WTC11 (cell line): ENCODE data around the gene RTL1. TPM values are rescaled to one million over a fixed set of nuclear protein-coding genes. Genes with fewer than 3 reads are reported as not detected.

Experiments used
- ATAC-seq: fragments of 200-7000 bp; cut with Tn5 transposase; 2 replicates; pipeline ENCODE4 v1.10.0; 2021; ENCODE audit warnings: mild to moderate bottlenecking, moderate library complexity
- CTCF ChIA-PET: fragments of 300-600 bp; sonication (Branson Sonifier 250); formaldehyde crosslinking; loops from one replicate; lab custom pipeline; 2021; ENCODE audit warnings: antibody characterized with exemption; lab: Charles Lee
- POLR2A ChIA-PET: fragments of 350-600 bp; sonication (Branson Sonifier 250); formaldehyde crosslinking; loops from one replicate; lab custom pipeline; 2021; ENCODE audit warnings: antibody characterized with exemption; lab: Charles Lee
- DNase-seq: peaks from one replicate; pipeline ENCODE4 v3.0.0; 2021; ENCODE audit warnings: low spot score
- H3K27ac Mint-ChIP-seq: 2 replicates; pipeline ENCODE4 v1.8.0; 2021; ENCODE audit warnings: mixed read lengths
- H3K27me3 Mint-ChIP-seq: 2 replicates; pipeline ENCODE4 v1.8.0; 2021; ENCODE audit warnings: low read depth, mild to moderate bottlenecking, moderate library complexity, mixed read lengths
- H3K36me3 Mint-ChIP-seq: 2 replicates; pipeline ENCODE4 v1.8.0; 2021; ENCODE audit warnings: mixed read lengths
- H3K4me1 Mint-ChIP-seq: 2 replicates; pipeline ENCODE4 v1.8.0; 2022; ENCODE audit warnings: mixed read lengths
- H3K4me3 Mint-ChIP-seq: 2 replicates; pipeline ENCODE4 v1.8.0; 2021; ENCODE audit warnings: mild to moderate bottlenecking, moderate library complexity, mixed read lengths
- H3K9me3 Mint-ChIP-seq: 2 replicates; pipeline ENCODE4 v1.8.0; 2021; ENCODE audit warnings: mixed read lengths
- ESRRA ChIP-seq: sonication (generic); formaldehyde crosslinking; IDR thresholded peaks from 2 replicates; pipeline ENCODE4 v1.8.1; 2022; ENCODE audit warnings: mild to moderate bottlenecking, missing genetic modification reagents, borderline replicate concordance
- ETV6 ChIP-seq: sonication (generic); formaldehyde crosslinking; IDR thresholded peaks from 2 replicates; pipeline ENCODE4 v1.8.1; 2022; ENCODE audit warnings: mild to moderate bottlenecking, missing genetic modification reagents
- GRHL2 ChIP-seq: fragments of 250-450 bp; sonication (Bioruptor Pico); IDR thresholded peaks from 2 replicates; pipeline ENCODE4 v1.8.0; 2022; ENCODE audit warnings: mild to moderate bottlenecking, moderate library complexity; ENCODE audit not compliant: insufficient replicate concordance, severe bottlenecking
- HMGXB4 ChIP-seq: sonication (generic); formaldehyde crosslinking; IDR thresholded peaks from 2 replicates; pipeline ENCODE4 v1.8.1; 2023; ENCODE audit warnings: mild to moderate bottlenecking, moderate library complexity, missing genetic modification reagents
- IRF2 ChIP-seq: sonication (generic); formaldehyde crosslinking; IDR thresholded peaks from 2 replicates; pipeline ENCODE4 v1.8.0; 2022; ENCODE audit warnings: low read depth, missing genetic modification reagents, borderline replicate concordance
- JAZF1 ChIP-seq: fragments of 250-450 bp; sonication (Bioruptor Pico); IDR thresholded peaks from 2 replicates; pipeline ENCODE4 v1.9.0; 2021; ENCODE audit warnings: moderate library complexity, mild to moderate bottlenecking, inconsistent platforms
- MAX ChIP-seq: sonication (generic); formaldehyde crosslinking; IDR thresholded peaks from 2 replicates; pipeline ENCODE4 v1.8.0; 2022; ENCODE audit warnings: mild to moderate bottlenecking, missing genetic modification reagents
- MLX ChIP-seq: sonication (generic); formaldehyde crosslinking; IDR thresholded peaks from 2 replicates; pipeline ENCODE4 v1.8.1; 2023; ENCODE audit warnings: mild to moderate bottlenecking, missing genetic modification reagents, moderate library complexity
- SOX15 ChIP-seq: fragments of 250-450 bp; sonication (Bioruptor Pico); IDR thresholded peaks from 2 replicates; pipeline ENCODE4 v1.9.0; 2021; ENCODE audit warnings: mild to moderate bottlenecking
- ZBTB43 ChIP-seq: sonication (generic); formaldehyde crosslinking; IDR thresholded peaks from 2 replicates; pipeline ENCODE4 v1.8.1; 2023; ENCODE audit warnings: mild to moderate bottlenecking, missing genetic modification reagents
- ZMAT4 ChIP-seq: fragments of 250-450 bp; sonication (Bioruptor Pico); IDR thresholded peaks from 2 replicates; pipeline ENCODE4 v1.9.0; 2021; ENCODE audit warnings: mild to moderate bottlenecking
- ZNF263 ChIP-seq: sonication (generic); formaldehyde crosslinking; IDR thresholded peaks from 2 replicates; pipeline ENCODE4 v1.8.1; 2022; ENCODE audit warnings: low read depth, mild to moderate bottlenecking, moderate library complexity, missing genetic modification reagents
- total RNA-seq: library from RNA; stranded (reverse); gene quantifications from 3 replicates; pipeline ENCODE4 v1.2.3, GENCODE V29; 2021

The RTL1 gene
- total RNA-seq, 1 experiment from 2014 or later = 0.07 TPM

- ATAC-seq = peak; percentile 9
- peak; percentile 21 for DNase-seq
- Mint-ChIP-seq H3K9me3 (0 out of 2 replicates have a peak, but pooled peaks cover 7% of the 10 kb centered on the region), H3K27ac (peak overlapping the region; percentile 60; the same call in 1 of the 2 replicates), H3K27me3 (peaks cover 55% of the 10 kb centered on the region)
- TF ChIP-seq HMGXB4 (CRISPR knock-in tag) = no peak
- TF ChIP-seq MAX (CRISPR knock-in tag) = 0 out of 2 replicates have a peak, but pooled peaks have one; percentile 38
- TF ChIP-seq ETV6 (CRISPR knock-in tag) = no peak
- TF ChIP-seq, all 79 proteins: peak for 1
- ChIA-PET POLR2A (no interaction called here), CTCF (interaction anchor here (0.6 to 5.1 kb wide), 10 partner anchors 12 to 237 kb away, joined by 3 to 35 read pairs (median 4); no protein-coding TSS in a partner anchor)
- Mint-ChIP-seq H3K4me3 (peak overlapping the region; percentile 65), H3K4me1 (peaks cover 63% of the 10 kb centered on the region), H3K36me3 (peaks cover 25% of the 10 kb centered on the region)
Measured at GRCh38 chr14:100899884-100900771, 3.4 kb downstream of the RTL1 start.

- peaks cover 31% of the 10 kb centered on the region for H3K36me3 Mint-ChIP-seq
- 0 out of 2 replicates have a peak, but pooled peaks cover 7% of the 10 kb centered on the region for H3K9me3 Mint-ChIP-seq
- no peak overlapping the region for H3K27ac Mint-ChIP-seq
- DNase-seq (peak; percentile 6), ATAC-seq (no peak)
- TF ChIP-seq MLX (no peak), GRHL2 (no peak), IRF2 (no peak), JAZF1 (no peak), ZNF263 (CRISPR knock-in tag) (no peak), ZMAT4 (CRISPR knock-in tag) (no peak), SOX15 (CRISPR knock-in tag) (no peak)
- ChIA-PET CTCF (interaction anchor here (0.6 to 5.1 kb wide), 10 partner anchors 44 to 605 kb away, joined by 3 to 35 read pairs (median 3); no protein-coding TSS in a partner anchor), POLR2A (no interaction called here)
- peaks cover 46% of the 10 kb centered on the region for H3K27me3 Mint-ChIP-seq
- peaks cover 62% of the 10 kb centered on the region for H3K4me1 Mint-ChIP-seq
- H3K4me3 Mint-ChIP-seq = peak overlapping the region; percentile 65
Measured at GRCh38 chr14:100898935-100899883, 4.3 kb downstream of the RTL1 start.

- peak; percentile 8 for DNase-seq
- peaks cover 31% of the 10 kb centered on the region for H3K36me3 Mint-ChIP-seq
- H3K27ac Mint-ChIP-seq = no peak overlapping the region
- no peak for TF ChIP-seq ZBTB43 (CRISPR knock-in tag)
- no peak for TF ChIP-seq ESRRA
- 0 out of 2 replicates have a peak, but pooled peaks cover 7% of the 10 kb centered on the region for H3K9me3 Mint-ChIP-seq
- ChIA-PET POLR2A (interaction anchor here (0.6 kb wide), 1 partner anchor 12 kb away, joined by 3 read pairs; no protein-coding TSS in a partner anchor), CTCF (interaction anchor here (1.0 to 5.1 kb wide), 5 partner anchors 43 to 730 kb away, joined by 3 to 35 read pairs (median 4); no protein-coding TSS in a partner anchor)
- ATAC-seq = no peak
- H3K27me3 Mint-ChIP-seq = peaks cover 39% of the 10 kb centered on the region
- no peak overlapping the region for H3K4me3 Mint-ChIP-seq
- H3K4me1 Mint-ChIP-seq = peaks cover 57% of the 10 kb centered on the region
Measured at GRCh38 chr14:100898465-100898864, 5.1 kb downstream of the RTL1 start.
